ENCODE results near the gene KLF11.

KLF11 gene

GRCh38 chr2:10006236-10007161 is 36.9 kb upstream of the KLF11 start:
- H2AFZ ChIP-seq (ENCODE audit: low read length) = no peak overlapping the region
- H3K9me2 ChIP-seq (replicated peaks; ENCODE audit: insufficient read depth, low read length) = no peaks in the 10 kb centered on the region
- H3K9me3 ChIP-seq (replicated peaks; ENCODE audit: insufficient read depth, low read length) = no peaks in the 10 kb centered on the region
- no peaks in the 10 kb centered on the region for H4K20me1 ChIP-seq (ENCODE audit: insufficient read depth, low read length)
- no peak overlapping the region for H3K4me2 ChIP-seq (ENCODE audit: low read depth, low read length)
- no peak overlapping the region for H3K27ac ChIP-seq (ENCODE audit: low read length)
- H3K9ac ChIP-seq (ENCODE audit: low read length) = no peak overlapping the region
- no peaks in the 10 kb centered on the region for H3F3A ChIP-seq (ENCODE audit: insufficient read depth, low read length)
- H3K79me2 ChIP-seq (ENCODE audit: low read length) = no peaks in the 10 kb centered on the region
- TF ChIP-seq CTCF (IDR thresholded peaks at IDR 0.05; ENCODE audit: low read length) (no peak), EZH2phosphoT487 (IDR thresholded peaks at IDR 0.05; ENCODE audit: low read length) (no peak), EZH2 (optimal IDR thresholded peaks at IDR 0.05; ENCODE audit: low read depth, low read length) (no peak)
- no peaks in the 10 kb centered on the region for H3K36me3 ChIP-seq (replicated peaks; ENCODE audit: insufficient read depth, low read length)
- no peaks in the 10 kb centered on the region for H3K4me1 ChIP-seq (ENCODE audit: low read length)
- no peak for DNase-seq
- H3K4me3 ChIP-seq (ENCODE audit: low read length) = no peak overlapping the region
- no peaks in the 10 kb centered on the region for H3K27me3 ChIP-seq (replicated peaks; ENCODE audit: insufficient read depth, low read length)

GRCh38 chr2:10007435-10007834 is 35.9 kb upstream of the KLF11 start:
- H4K20me1 ChIP-seq (ENCODE audit: insufficient read depth, low read length) = no peaks in the 10 kb centered on the region
- H3K27me3 ChIP-seq (replicated peaks; ENCODE audit: insufficient read depth, low read length) = no peaks in the 10 kb centered on the region
- H3K27ac ChIP-seq (ENCODE audit: low read length) = no peak overlapping the region
- no peaks in the 10 kb centered on the region for H3K9me3 ChIP-seq (replicated peaks; ENCODE audit: insufficient read depth, low read length)
- H3K79me2 ChIP-seq (ENCODE audit: low read length) = no peaks in the 10 kb centered on the region
- no peaks in the 10 kb centered on the region for H3K36me3 ChIP-seq (replicated peaks; ENCODE audit: insufficient read depth, low read length)
- no peak overlapping the region for H3K4me3 ChIP-seq (ENCODE audit: low read length)
- no peaks in the 10 kb centered on the region for H3K9me2 ChIP-seq (replicated peaks; ENCODE audit: insufficient read depth, low read length)
- TF ChIP-seq EZH2phosphoT487 (IDR thresholded peaks at IDR 0.05; ENCODE audit: low read length) (no peak), EZH2 (optimal IDR thresholded peaks at IDR 0.05; ENCODE audit: low read depth, low read length) (no peak), CTCF (IDR thresholded peaks at IDR 0.05; ENCODE audit: low read length) (no peak)
- H3K4me1 ChIP-seq (ENCODE audit: low read length) = no peaks in the 10 kb centered on the region
- H3K9ac ChIP-seq (ENCODE audit: low read length) = no peak overlapping the region
- no peak overlapping the region for H3K4me2 ChIP-seq (ENCODE audit: low read depth, low read length)
- no peak overlapping the region for H2AFZ ChIP-seq (ENCODE audit: low read length)
- no peak for DNase-seq
- H3F3A ChIP-seq (ENCODE audit: insufficient read depth, low read length) = no peaks in the 10 kb centered on the region

- Histone ChIP-seq H4K20me1 (ENCODE audit: insufficient read depth, low read length) (no peaks in the 10 kb centered on the region), H3K27me3 (replicated peaks; ENCODE audit: insufficient read depth, low read length) (no peaks in the 10 kb centered on the region), H3K4me3 (ENCODE audit: low read length) (no peak overlapping the region), H3K4me1 (ENCODE audit: low read length) (no peaks in the 10 kb centered on the region), H3K79me2 (ENCODE audit: low read length) (no peaks in the 10 kb centered on the region), H3K27ac (ENCODE audit: low read length) (no peak overlapping the region), H3K36me3 (replicated peaks; ENCODE audit: insufficient read depth, low read length) (no peaks in the 10 kb centered on the region), H3K9ac (ENCODE audit: low read length) (no peak overlapping the region), H3K4me2 (ENCODE audit: low read depth, low read length) (no peak overlapping the region), H2AFZ (ENCODE audit: low read length) (no peak overlapping the region), H3K9me3 (replicated peaks; ENCODE audit: insufficient read depth, low read length) (no peaks in the 10 kb centered on the region), H3F3A (ENCODE audit: insufficient read depth, low read length) (no peaks in the 10 kb centered on the region), H3K9me2 (replicated peaks; ENCODE audit: insufficient read depth, low read length) (no peaks in the 10 kb centered on the region)
- DNase-seq = no peak
- TF ChIP-seq EZH2phosphoT487 (IDR thresholded peaks at IDR 0.05; ENCODE audit: low read length) = no peak
- no peak for TF ChIP-seq EZH2 (optimal IDR thresholded peaks at IDR 0.05; ENCODE audit: low read depth, low read length)
- no peak for TF ChIP-seq CTCF (IDR thresholded peaks at IDR 0.05; ENCODE audit: low read length)
Observed at GRCh38 chr2:10007921-10008808, 35.2 kb upstream of the KLF11 start.

Data from MM.1S (cell line).